Measurements from ENCODE around the gene USP6NL.

Gene USP6NL

GRCh38 chr10:11553773-11554381, 57.6 kb downstream of the USP6NL start:
- DNase-seq (ENCODE audit: extremely low read depth in 1 of 2, low read depth in 1 of 2): no peak

GRCh38 chr10:11551916-11552602, 59.4 kb downstream of the USP6NL start:
- no peak for DNase-seq (ENCODE audit: extremely low read depth in 1 of 2, low read depth in 1 of 2)

GRCh38 chr10:11551104-11551503, 60.3 kb downstream of the USP6NL start:
- DNase-seq (ENCODE audit: extremely low read depth in 1 of 2, low read depth in 1 of 2): no peak

- no peak for DNase-seq (ENCODE audit: extremely low read depth in 1 of 2, low read depth in 1 of 2)
Measured at GRCh38 chr10:11548768-11549099, 62.7 kb downstream of the USP6NL start.

GRCh38 chr10:11548065-11548767, 63.2 kb downstream of the USP6NL start:
- no peak for DNase-seq (ENCODE audit: extremely low read depth in 1 of 2, low read depth in 1 of 2)

GRCh38 chr10:11546581-11546980, 64.9 kb downstream of the USP6NL start:
- no peak for DNase-seq (ENCODE audit: extremely low read depth in 1 of 2, low read depth in 1 of 2)

- no peak for DNase-seq (ENCODE audit: extremely low read depth in 1 of 2, low read depth in 1 of 2)
Measured at GRCh38 chr10:11541296-11541695, 70.2 kb downstream of the USP6NL start.

GRCh38 chr10:11539191-11539868, 72.1 kb downstream of the USP6NL start:
- no peak for DNase-seq (ENCODE audit: extremely low read depth in 1 of 2, low read depth in 1 of 2)

- no peak for DNase-seq (ENCODE audit: extremely low read depth in 1 of 2, low read depth in 1 of 2)
Measured at GRCh38 chr10:11538834-11539190, 72.6 kb downstream of the USP6NL start.

GRCh38 chr10:11536228-11536627, 75.2 kb downstream of the USP6NL start:
- DNase-seq (ENCODE audit: extremely low read depth in 1 of 2, low read depth in 1 of 2): no peak

- DNase-seq (ENCODE audit: extremely low read depth in 1 of 2, low read depth in 1 of 2): no peak
Measured at GRCh38 chr10:11535346-11535959, 76.0 kb downstream of the USP6NL start.

- DNase-seq (ENCODE audit: extremely low read depth in 1 of 2, low read depth in 1 of 2): no peak
Measured at GRCh38 chr10:11533328-11533781, 78.1 kb downstream of the USP6NL start.

GRCh38 chr10:11532306-11532705, 79.1 kb downstream of the USP6NL start:
- no peak for DNase-seq (ENCODE audit: extremely low read depth in 1 of 2, low read depth in 1 of 2)

- no peak for DNase-seq (ENCODE audit: extremely low read depth in 1 of 2, low read depth in 1 of 2)
Measured at GRCh38 chr10:11530806-11531205, 80.6 kb downstream of the USP6NL start.

GRCh38 chr10:11529276-11529903, 82.1 kb downstream of the USP6NL start:
- DNase-seq (ENCODE audit: extremely low read depth in 1 of 2, low read depth in 1 of 2): no peak

GRCh38 chr10:11528286-11528685, 83.2 kb downstream of the USP6NL start:
- DNase-seq (ENCODE audit: extremely low read depth in 1 of 2, low read depth in 1 of 2): no peak

- DNase-seq (ENCODE audit: extremely low read depth in 1 of 2, low read depth in 1 of 2): no peak
Measured at GRCh38 chr10:11527691-11528255, 83.7 kb downstream of the USP6NL start.

GRCh38 chr10:11527068-11527467, 84.4 kb downstream of the USP6NL start:
- no peak for DNase-seq (ENCODE audit: extremely low read depth in 1 of 2, low read depth in 1 of 2)

- DNase-seq (ENCODE audit: extremely low read depth in 1 of 2, low read depth in 1 of 2): no peak
Measured at GRCh38 chr10:11525503-11525902, 85.9 kb downstream of the USP6NL start.

GRCh38 chr10:11522821-11523245, 88.6 kb downstream of the USP6NL start:
- no peak for DNase-seq (ENCODE audit: extremely low read depth in 1 of 2, low read depth in 1 of 2)
